SH-SY5Y (cell line): ENCODE data around the gene TMEM18.

Source experiments
- GATA2 ChIP-seq: IDR thresholded peaks from 2 replicates; pipeline ENCODE4 v1.6.1; 2011; ENCODE audit warnings: mild to moderate bottlenecking, low read depth, low read length
- GATA3 ChIP-seq: IDR thresholded peaks from 2 replicates; pipeline ENCODE4 v1.6.1; 2011; ENCODE audit warnings: low read depth, mild to moderate bottlenecking, low read length, moderate library complexity

- TF ChIP-seq GATA3 (no peak), GATA2 (no peak)
Measured at GRCh38 chr2:690799-691198, 13.6 kb upstream of the TMEM18 start.
